Activated naive CD8-positive, alpha-beta T cell treated with anti-CD3 and anti-CD28 coated beads for 36 hours (primary cell): ENCODE results near the gene ALPI. TPM values are rescaled to one million over a fixed set of nuclear protein-coding genes. Genes with fewer than 3 reads are reported as not detected.
"Not testable (repeated sequence)": the region's sequence is repeated elsewhere in the genome, so short reads cannot be mapped to it uniquely, and the experiment has no call there.

Experiments
- DNase-seq: peaks from one replicate; pipeline ENCODE4 v3.0.0; 2021
- H3K27ac Mint-ChIP-seq: one replicate; pipeline ENCODE4 v1.8.0; 2022; ENCODE audit warnings: mild to moderate bottlenecking, moderate library complexity, mixed read lengths
- H3K27me3 Mint-ChIP-seq: one replicate; pipeline ENCODE4 v1.8.0; 2022; ENCODE audit warnings: mild to moderate bottlenecking, mixed read lengths
- H3K36me3 Mint-ChIP-seq: one replicate; pipeline ENCODE4 v1.8.0; 2021; ENCODE audit warnings: mild to moderate bottlenecking, mixed read lengths
- H3K4me1 Mint-ChIP-seq: one replicate; pipeline ENCODE4 v1.8.0; 2021; ENCODE audit warnings: mixed read lengths
- H3K4me3 Mint-ChIP-seq: one replicate; pipeline ENCODE4 v1.8.0; 2022; ENCODE audit warnings: mild to moderate bottlenecking, moderate library complexity, mixed read lengths
- H3K9me3 Mint-ChIP-seq: one replicate; pipeline ENCODE4 v1.8.0; 2022; ENCODE audit warnings: mixed read lengths
- total RNA-seq, 2 experiments: library from RNA; stranded (reverse); gene quantifications; one replicate each; pipeline ENCODE4 v1.2.3, GENCODE V29; 2021

Gene ALPI
- not detected for total RNA-seq

DNA sequence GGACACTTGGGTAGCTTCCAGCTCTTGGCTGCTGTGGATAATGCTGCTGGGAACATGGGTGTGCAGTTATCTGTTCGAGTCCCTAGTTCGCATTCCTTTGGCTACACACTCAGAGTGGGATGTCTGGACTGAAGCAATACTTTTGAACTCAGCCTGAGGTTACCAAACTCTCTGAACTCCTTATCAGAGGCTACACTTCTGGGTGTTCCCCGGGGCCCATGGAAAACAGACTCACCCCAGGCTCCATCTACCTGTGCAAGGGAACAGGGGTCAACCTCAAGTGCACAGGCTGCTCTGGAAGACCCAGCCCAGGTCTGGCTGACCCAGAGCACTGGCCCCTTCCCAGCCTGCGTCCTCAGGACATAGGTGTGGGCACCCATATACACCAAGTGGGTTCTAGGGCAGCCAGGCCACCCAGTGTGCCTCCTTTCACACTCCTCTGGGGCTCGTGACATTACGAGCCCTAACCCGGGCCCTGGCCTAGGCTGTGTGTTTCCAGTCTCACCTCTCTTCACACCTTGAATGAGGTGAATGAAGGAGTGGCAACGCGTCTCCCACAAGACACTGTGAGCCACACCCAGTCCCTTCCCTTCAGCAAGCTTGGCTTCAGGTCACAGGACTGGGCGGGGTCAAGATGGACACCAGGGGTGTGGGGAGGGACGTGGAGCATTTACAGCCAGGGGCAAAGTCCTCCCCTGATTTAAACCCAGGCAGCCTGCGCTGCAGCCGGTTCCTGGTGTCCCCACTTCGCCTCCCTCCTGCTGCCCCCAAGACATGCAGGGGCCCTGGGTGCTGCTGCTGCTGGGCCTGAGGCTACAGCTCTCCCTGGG is at the start of gene ALPI:
TSS of gene ALPI (plus strand) at position 728 of the 830 bp plus-strand sequence. CDS start at position 775, 47 bp downstream.
- H3K27ac Mint-ChIP-seq = no peak within 1 kb of the TSS
- no peaks in the 10 kb centered on the region for H3K4me1 Mint-ChIP-seq
- no peak for DNase-seq
- H3K36me3 Mint-ChIP-seq = no peaks in the 10 kb centered on the region
- H3K9me3 Mint-ChIP-seq = no peaks in the 10 kb centered on the region
- H3K27me3 Mint-ChIP-seq = peaks cover 17% of the 10 kb centered on the region
- H3K4me3 Mint-ChIP-seq = no peak within 1 kb of the TSS

- DNase-seq = no peak
- H3K4me3 Mint-ChIP-seq = no peak within 1 kb of the TSS
- H3K27ac Mint-ChIP-seq = no peak within 1 kb of the TSS
- H3K27me3 Mint-ChIP-seq = peaks cover 11% of the 10 kb centered on the region
- H3K4me1 Mint-ChIP-seq = no peaks in the 10 kb centered on the region
- no peaks in the 10 kb centered on the region for H3K9me3 Mint-ChIP-seq
- no peaks in the 10 kb centered on the region for H3K36me3 Mint-ChIP-seq
These were observed 49.2 kb upstream of the ALPI start, which contains the start of gene ALPG for GRCh38 chr2:232406556-232407310. Gene ALPG (plus strand): TSS chr2:232406844. CDS start chr2:232406895, 51 bp downstream.

GRCh38 chr2:232407428-232408150 is 48.4 kb upstream of the ALPI start:
- not testable (repeated sequence) for H3K4me1 Mint-ChIP-seq, H3K27ac Mint-ChIP-seq, H3K4me3 Mint-ChIP-seq, H3K36me3 Mint-ChIP-seq, H3K9me3 Mint-ChIP-seq, DNase-seq
- H3K27me3 Mint-ChIP-seq = peaks cover 14% of the 10 kb centered on the region

DNA sequence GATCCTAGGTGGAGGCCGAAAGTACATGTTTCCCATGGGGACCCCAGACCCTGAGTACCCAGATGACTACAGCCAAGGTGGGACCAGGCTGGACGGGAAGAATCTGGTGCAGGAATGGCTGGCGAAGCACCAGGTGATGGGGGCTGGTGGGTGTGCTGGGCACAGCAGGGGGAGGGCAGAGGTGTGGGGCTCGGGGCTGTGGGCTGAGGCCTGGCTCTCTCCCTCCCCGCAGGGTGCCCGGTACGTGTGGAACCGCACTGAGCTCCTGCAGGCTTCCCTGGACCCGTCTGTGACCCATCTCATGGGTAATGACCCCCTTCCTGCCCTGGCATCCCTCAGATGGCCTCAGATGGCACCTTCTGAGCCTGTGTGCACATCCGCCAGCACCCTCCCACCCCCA is 47.7 kb upstream of the ALPI start:
- H3K36me3 Mint-ChIP-seq, H3K4me3 Mint-ChIP-seq, DNase-seq, H3K9me3 Mint-ChIP-seq, H3K27ac Mint-ChIP-seq: not testable (repeated sequence)
- Mint-ChIP-seq H3K4me1 (peaks cover 12% of the 10 kb centered on the region), H3K27me3 (peaks cover 20% of the 10 kb centered on the region)

GRCh38 chr2:232409617-232410016 is 46.3 kb upstream of the ALPI start:
- H3K4me1 Mint-ChIP-seq = peaks cover 16% of the 10 kb centered on the region
- H3K27me3 Mint-ChIP-seq = peaks cover 32% of the 10 kb centered on the region
- H3K27ac Mint-ChIP-seq, H3K4me3 Mint-ChIP-seq, H3K36me3 Mint-ChIP-seq, H3K9me3 Mint-ChIP-seq, DNase-seq: not testable (repeated sequence)

DNA sequence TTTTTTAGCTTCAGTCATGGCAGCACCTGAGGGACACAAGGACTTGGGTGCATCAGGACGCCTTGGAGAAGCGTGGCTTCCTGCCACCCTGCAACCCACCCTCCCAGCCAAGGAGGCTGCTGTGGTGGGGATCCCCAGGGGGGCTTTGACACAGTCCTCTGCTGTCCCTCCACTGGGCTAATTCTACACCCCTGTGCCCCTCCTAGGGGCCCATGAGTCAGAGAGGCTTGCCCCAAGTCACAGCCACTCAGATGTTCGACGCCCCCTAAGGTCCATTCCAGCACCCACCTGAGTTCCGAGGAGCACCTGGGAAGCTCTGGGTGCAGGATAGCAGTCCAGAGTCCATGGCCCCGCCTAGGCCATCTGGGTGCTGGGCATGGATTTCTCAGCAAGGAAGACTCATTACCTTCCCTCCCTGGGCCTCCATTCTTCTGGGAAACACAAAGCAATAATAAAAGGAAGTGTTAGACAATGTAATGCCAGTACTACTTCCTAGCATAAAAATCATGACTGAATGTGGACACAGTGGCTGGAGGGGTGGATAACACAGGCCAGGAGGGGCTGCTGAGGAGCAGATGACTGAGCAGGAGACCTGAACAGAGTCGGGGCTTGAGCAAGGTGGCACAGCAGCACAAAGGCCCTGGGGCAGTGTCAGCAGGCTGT is 45.6 kb upstream of the ALPI start:
- Mint-ChIP-seq H3K27me3 (peaks cover 32% of the 10 kb centered on the region), H3K36me3 (no peaks in the 10 kb centered on the region), H3K9me3 (no peaks in the 10 kb centered on the region), H3K4me1 (peaks cover 16% of the 10 kb centered on the region), H3K4me3 (no peak overlapping the region), H3K27ac (no peak overlapping the region)
- DNase-seq = no peak

DNA sequence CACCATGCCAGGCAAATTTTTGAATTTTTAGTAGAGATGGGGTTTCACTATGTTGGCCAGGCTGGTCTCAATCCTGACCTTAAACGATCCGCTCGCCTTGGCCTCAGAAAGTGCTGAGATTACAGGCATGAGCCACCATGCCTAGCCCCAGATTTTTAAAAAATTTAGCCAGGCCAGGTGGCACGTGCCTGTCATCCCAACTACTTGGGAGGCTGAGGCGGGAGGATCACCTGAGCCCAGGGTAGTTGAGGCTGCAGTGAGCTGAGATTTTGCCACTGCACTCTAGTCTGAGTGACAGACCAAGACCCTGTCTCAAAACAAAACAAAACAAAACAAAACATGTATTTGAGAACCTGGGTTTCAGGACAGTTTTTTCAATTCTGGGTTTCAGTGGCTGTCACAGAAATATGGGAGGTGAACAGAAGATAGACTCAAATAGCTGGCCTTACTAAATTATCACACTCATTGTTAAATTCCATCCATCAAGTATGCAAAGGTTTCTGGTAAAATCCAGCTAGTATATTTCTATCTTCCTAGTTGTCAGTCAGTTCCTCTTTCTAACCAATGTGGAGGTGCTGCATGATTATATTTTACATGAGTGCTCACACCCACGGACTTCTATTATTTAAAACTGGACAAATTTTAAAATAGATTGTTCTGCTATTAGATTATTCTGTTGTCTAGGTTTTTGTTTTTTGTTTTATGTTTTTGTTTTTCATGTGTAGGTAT is 43.9 kb upstream of the ALPI start:
- peaks cover 45% of the 10 kb centered on the region for H3K27me3 Mint-ChIP-seq
- no peaks in the 10 kb centered on the region for H3K9me3 Mint-ChIP-seq
- no peak overlapping the region for H3K27ac Mint-ChIP-seq
- no peaks in the 10 kb centered on the region for H3K36me3 Mint-ChIP-seq
- H3K4me3 Mint-ChIP-seq = no peak overlapping the region
- no peak for DNase-seq
- H3K4me1 Mint-ChIP-seq = peaks cover 16% of the 10 kb centered on the region

DNA sequence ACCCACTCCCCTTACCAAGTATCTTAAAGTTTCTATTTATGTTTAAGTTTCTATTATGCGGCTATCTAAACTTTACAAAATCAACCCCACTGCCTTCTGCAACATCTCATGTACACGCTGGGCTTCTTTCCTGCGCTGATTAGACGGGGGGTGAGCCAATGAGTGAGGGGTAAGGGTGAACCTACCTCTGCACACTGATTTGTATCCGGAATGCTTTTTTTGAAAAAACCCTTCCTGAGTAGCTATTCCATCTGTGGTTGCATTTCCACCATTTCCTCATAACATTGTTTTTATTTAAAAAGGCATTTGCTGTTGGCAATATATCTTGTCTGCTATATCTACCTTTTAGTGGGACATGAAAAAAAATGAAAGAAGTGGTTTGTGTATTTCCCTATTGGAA is 43.0 kb upstream of the ALPI start:
- H3K9me3 Mint-ChIP-seq = no peaks in the 10 kb centered on the region
- DNase-seq = no peak
- H3K27me3 Mint-ChIP-seq = peaks cover 46% of the 10 kb centered on the region
- H3K4me1 Mint-ChIP-seq = peaks cover 16% of the 10 kb centered on the region
- no peak overlapping the region for H3K4me3 Mint-ChIP-seq
- no peak overlapping the region for H3K27ac Mint-ChIP-seq
- no peaks in the 10 kb centered on the region for H3K36me3 Mint-ChIP-seq

DNA sequence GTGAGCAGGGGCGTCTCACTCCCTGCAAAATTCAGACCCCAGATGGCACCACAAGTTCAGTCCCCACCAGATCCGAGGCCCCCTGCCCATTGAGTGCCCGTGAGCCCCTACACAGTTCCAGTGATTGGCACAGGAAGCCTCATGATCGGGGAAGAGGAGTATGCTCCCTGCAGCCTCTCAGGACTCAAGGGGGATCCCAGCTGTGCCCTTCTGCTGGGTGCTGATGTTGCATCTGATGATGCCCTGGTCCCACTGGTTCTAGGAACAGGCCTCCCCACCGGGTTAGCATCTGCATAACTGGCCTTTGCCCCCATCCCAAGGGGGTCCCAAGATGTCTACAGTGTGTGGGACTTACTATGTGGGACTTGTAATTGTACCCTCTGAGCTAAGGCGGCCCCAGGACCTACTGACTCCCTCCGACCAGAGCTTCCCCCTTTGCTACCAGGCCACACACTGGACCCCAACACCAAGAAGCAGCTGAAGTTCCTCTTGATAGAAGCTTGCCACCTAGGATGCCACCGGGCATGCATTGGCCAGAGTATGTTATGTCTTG is 40.7 kb upstream of the ALPI start:
- no peak overlapping the region for H3K27ac Mint-ChIP-seq
- no peaks in the 10 kb centered on the region for H3K36me3 Mint-ChIP-seq
- no peaks in the 10 kb centered on the region for H3K9me3 Mint-ChIP-seq
- DNase-seq = no peak
- H3K4me1 Mint-ChIP-seq = peaks cover 19% of the 10 kb centered on the region
- H3K27me3 Mint-ChIP-seq = peaks cover 66% of the 10 kb centered on the region
- no peak overlapping the region for H3K4me3 Mint-ChIP-seq

GRCh38 chr2:232415736-232416520 is 40.0 kb upstream of the ALPI start:
- Mint-ChIP-seq H3K36me3 (no peaks in the 10 kb centered on the region), H3K4me3 (no peak overlapping the region), H3K9me3 (no peaks in the 10 kb centered on the region), H3K27me3 (peaks cover 65% of the 10 kb centered on the region), H3K4me1 (peaks cover 21% of the 10 kb centered on the region), H3K27ac (no peak overlapping the region)
- no peak for DNase-seq

GRCh38 chr2:232416521-232417470 is 39.2 kb upstream of the ALPI start:
- H3K4me3 Mint-ChIP-seq = no peak overlapping the region
- H3K36me3 Mint-ChIP-seq = no peaks in the 10 kb centered on the region
- no peaks in the 10 kb centered on the region for H3K9me3 Mint-ChIP-seq
- DNase-seq = no peak
- H3K27me3 Mint-ChIP-seq = peaks cover 67% of the 10 kb centered on the region
- peaks cover 21% of the 10 kb centered on the region for H3K4me1 Mint-ChIP-seq
- H3K27ac Mint-ChIP-seq = no peak overlapping the region

GRCh38 chr2:232417489-232417888 is 38.5 kb upstream of the ALPI start:
- Mint-ChIP-seq H3K9me3 (no peaks in the 10 kb centered on the region), H3K4me1 (peaks cover 17% of the 10 kb centered on the region), H3K36me3 (no peaks in the 10 kb centered on the region), H3K27ac (no peak overlapping the region), H3K27me3 (peaks cover 71% of the 10 kb centered on the region), H3K4me3 (no peak overlapping the region)
- no peak for DNase-seq
